Activated T-helper 1 cell treated with anti-CD3 and anti-CD28 coated beads, Interleukin-2, amount 50 U/mL, for 16 hours (primary cell): ENCODE measurements around the gene EZH1.

Experiments used
- DNase-seq, 2 donors: peaks; one replicate each; pipeline ENCODE4 v3.0.0-alpha.2; 2020; ENCODE audit warnings: low read depth in 1 of 2, low spot score in 1 of 2

The EZH1 gene

GRCh38 chr17:42744806-42745617, at the start of gene EZH1:
Gene EZH1, minus strand, starts transcription at chr17:42745040. Its CDS starts 16,099 bp downstream, at chr17:42728941.
- peak; percentile 76 to 93 for DNase-seq

GRCh38 chr17:42792545-42792944, 47.7 kb upstream of the EZH1 start:
- DNase-seq: no peak

- no peak for DNase-seq
These were observed 47.1 kb upstream of the EZH1 start for GRCh38 chr17:42791948-42792347.

GRCh38 chr17:42787266-42787665, 42.4 kb upstream of the EZH1 start:
- no peak for DNase-seq

- DNase-seq: no peak
These were observed 40.2 kb upstream of the EZH1 start for GRCh38 chr17:42784811-42785592.

- DNase-seq: no peak
These were observed 39.6 kb upstream of the EZH1 start for GRCh38 chr17:42784409-42784808.

- no peak for DNase-seq
These were observed 38.9 kb upstream of the EZH1 start for GRCh38 chr17:42783791-42784138.

GRCh38 chr17:42783062-42783790, 38.4 kb upstream of the EZH1 start:
- no peak for DNase-seq

GRCh38 chr17:42782166-42783061, 37.6 kb upstream of the EZH1 start:
- no peak for DNase-seq

- DNase-seq: no peak
These were observed 36.9 kb upstream of the EZH1 start for GRCh38 chr17:42781639-42782165.

- no peak for DNase-seq
These were observed 36.2 kb upstream of the EZH1 start for GRCh38 chr17:42780851-42781638.

- no peak for DNase-seq
These were observed 35.4 kb upstream of the EZH1 start, which contains the start of gene WNK4 for GRCh38 chr17:42779936-42780850. Gene WNK4, plus strand, starts transcription at chr17:42780610. Its CDS starts 89 bp downstream, at chr17:42780699.

- no peak for DNase-seq
These were observed 34.6 kb upstream of the EZH1 start for GRCh38 chr17:42779304-42779935.

GRCh38 chr17:42778570-42778969, 33.7 kb upstream of the EZH1 start:
- no peak for DNase-seq

- DNase-seq: no peak
These were observed 30.8 kb upstream of the EZH1 start for GRCh38 chr17:42775534-42776098.

- DNase-seq: no peak
These were observed 29.4 kb upstream of the EZH1 start for GRCh38 chr17:42774066-42774745.
